ENCODE data around the gene NOS1. TPM values are rescaled to one million over a fixed set of nuclear protein-coding genes. Genes with fewer than 3 reads are reported as not detected.
"Not testable (repeated sequence)": the region's sequence is repeated elsewhere in the genome, so short reads cannot be mapped to it uniquely, and the experiment has no call there.

The NOS1 gene
- under 1 TPM; 0.68 to 0.86 (median 0.71) TPM for polyA plus RNA-seq (ENCODE audit: insufficient read length in 3 of 3)

- no peak for DNase-seq (ENCODE audit: low read depth in 3 of 3, low spot score in 2 of 3)
Measured at GRCh38 chr12:117361347-117361751, at the start of gene NOS1. TSS of gene NOS1 (minus strand) at chr12:117361626. CDS start at chr12:117331069, 30,557 bp downstream.

GRCh38 chr12:117409286-117409685, 47.9 kb upstream of the NOS1 start:
- no peak for DNase-seq (ENCODE audit: low read depth in 3 of 3, low spot score in 2 of 3)

- peak; percentile 14 to 44 (median 36) for DNase-seq (ENCODE audit: low read depth in 3 of 3, low spot score in 2 of 3)
Measured at GRCh38 chr12:117408161-117408791, 46.9 kb upstream of the NOS1 start.

- no peak for DNase-seq (ENCODE audit: low read depth in 3 of 3, low spot score in 2 of 3)
Measured at GRCh38 chr12:117404940-117405339, 43.5 kb upstream of the NOS1 start.

- no peak for DNase-seq (ENCODE audit: low read depth in 3 of 3, low spot score in 2 of 3)
Measured at GRCh38 chr12:117404203-117404853, 42.9 kb upstream of the NOS1 start.

- DNase-seq (ENCODE audit: low read depth in 3 of 3, low spot score in 2 of 3), result no peak
Measured at GRCh38 chr12:117403586-117404139, 42.2 kb upstream of the NOS1 start.

GRCh38 chr12:117402363-117402762, 40.9 kb upstream of the NOS1 start:
- no peak for DNase-seq (ENCODE audit: low read depth in 3 of 3, low spot score in 2 of 3)

- no peak for DNase-seq (ENCODE audit: low read depth in 3 of 3, low spot score in 2 of 3)
Measured at GRCh38 chr12:117400912-117401311, 39.5 kb upstream of the NOS1 start.

- DNase-seq (ENCODE audit: low read depth in 3 of 3, low spot score in 2 of 3), result not testable (repeated sequence)
Measured at GRCh38 chr12:117398482-117398881, 37.1 kb upstream of the NOS1 start.

- DNase-seq (ENCODE audit: low read depth in 3 of 3, low spot score in 2 of 3), result no peak
Measured at GRCh38 chr12:117395766-117396165, 34.3 kb upstream of the NOS1 start.

- DNase-seq (ENCODE audit: low read depth in 3 of 3, low spot score in 2 of 3), result no peak
Measured at GRCh38 chr12:117394491-117394890, 33.1 kb upstream of the NOS1 start.

- no peak for DNase-seq (ENCODE audit: low read depth in 3 of 3, low spot score in 2 of 3)
Measured at GRCh38 chr12:117393656-117394055, 32.2 kb upstream of the NOS1 start.

- no peak for DNase-seq (ENCODE audit: low read depth in 3 of 3, low spot score in 2 of 3)
Measured at GRCh38 chr12:117390866-117391265, 29.4 kb upstream of the NOS1 start.

GRCh38 chr12:117388951-117389446, 27.6 kb upstream of the NOS1 start:
- DNase-seq (ENCODE audit: low read depth in 3 of 3, low spot score in 2 of 3), result peak in 1 of 3 donors; percentile 15

- no peak for DNase-seq (ENCODE audit: low read depth in 3 of 3, low spot score in 2 of 3)
Measured at GRCh38 chr12:117387832-117388231, 26.4 kb upstream of the NOS1 start.

- no peak for DNase-seq (ENCODE audit: low read depth in 3 of 3, low spot score in 2 of 3)
Measured at GRCh38 chr12:117384735-117385134, 23.3 kb upstream of the NOS1 start.

- DNase-seq (ENCODE audit: low read depth in 3 of 3, low spot score in 2 of 3), result no peak
Measured at GRCh38 chr12:117380083-117380482, 18.7 kb upstream of the NOS1 start.

- DNase-seq (ENCODE audit: low read depth in 3 of 3, low spot score in 2 of 3), result no peak
Measured at GRCh38 chr12:117377758-117378157, 16.3 kb upstream of the NOS1 start.

GRCh38 chr12:117370588-117370987, 9.2 kb upstream of the NOS1 start:
- DNase-seq (ENCODE audit: low read depth in 3 of 3, low spot score in 2 of 3), result no peak

GRCh38 chr12:117370000-117370399, 8.6 kb upstream of the NOS1 start:
- not testable (repeated sequence) for DNase-seq (ENCODE audit: low read depth in 3 of 3, low spot score in 2 of 3)

GRCh38 chr12:117367006-117367638, 5.7 kb upstream of the NOS1 start:
- peak; percentile 53 to 70 (median 64) for DNase-seq (ENCODE audit: low read depth in 3 of 3, low spot score in 2 of 3)

Data from right renal cortex interstitium (tissue), 3 donors.